Measurements from ENCODE around the gene RPL34. TPM values are rescaled to one million over a fixed set of nuclear protein-coding genes. Genes with fewer than 3 reads are reported as not detected.

Gene RPL34
- total and polyA plus RNA-seq, 2 of the 8 experiments (the other 6 are each of a cell fraction or from before 2014, with no cell fraction given) = 1,430 to 2,987 TPM

GRCh38 chr4:108649863-108650211 is 29.5 kb downstream of the RPL34 start:
- Histone ChIP-seq H3K4ac (replicated peaks; ENCODE audit: insufficient read length, low read depth, low read length) (no peak overlapping the region), H2BK120ac (replicated peaks; ENCODE audit: low read depth, low read length) (no peak overlapping the region), H3K36me3 (ENCODE audit: control insufficient read depth in 2 of 4, insufficient read depth in 4 of 4, low read length in 3 of 4) (no peaks in the 10 kb centered on the region), H2BK12ac (ENCODE audit: low read depth, low read length) (no peak overlapping the region), H2AK5ac (ENCODE audit: low read depth, low read length) (no peak overlapping the region), H2AFZ (ENCODE audit: low read length) (peak overlapping the region; percentile 98), H3K4me2 (ENCODE audit: insufficient read depth in 1 of 2, low read depth in 2 of 2, low read length in 2 of 2) (peak overlapping the region; percentile 60 to 63), H3K23ac (ENCODE audit: insufficient read length) (no peak overlapping the region), H3K27me3 (replicated peaks in 1 of 4; ENCODE audit: control insufficient read depth in 3 of 4, extremely low read depth in 1 of 4, insufficient read depth in 3 of 4, low read length in 3 of 4) (no peaks in the 10 kb centered on the region), H4K8ac (ENCODE audit: extremely low read depth, insufficient read depth, low read length) (no peak overlapping the region), H4K20me1 (replicated peaks in 1 of 2; ENCODE audit: control insufficient read depth in 1 of 2, insufficient read depth in 2 of 2, low read length in 2 of 2) (peaks cover 0 to 2% of the 10 kb centered on the region in 2 experiments), H3K23me2 (ENCODE audit: low read depth, low read length) (no peaks in the 10 kb centered on the region), H3K9ac (replicated peaks in 1 of 4; ENCODE audit: extremely low read depth in 1 of 4, low read depth in 3 of 4, low read length in 3 of 4) (peak overlapping the region in 1 of 4 experiments; percentile 68; a peak in 1 of 7 replicates), H4K91ac (replicated peaks; ENCODE audit: insufficient read length, low read length) (no peak overlapping the region), H3K27ac (ENCODE audit: low read depth, low read length) (no peak overlapping the region), H3K4me1 (replicated peaks in 1 of 4; ENCODE audit: control insufficient read depth in 3 of 4, insufficient read depth in 4 of 4, low read length in 3 of 4) (no peaks in the 10 kb centered on the region), H3K9me3 (ENCODE audit: insufficient read depth in 2 of 2, low read depth in 1 of 2, low read length in 1 of 2) (no peaks in the 10 kb centered on the region), H2BK20ac (ENCODE audit: low read length) (no peak overlapping the region), H3K79me1 (ENCODE audit: low read depth, low read length) (peaks cover 2% of the 10 kb centered on the region; the same call in 1 of the 2 replicates), H3K14ac (ENCODE audit: insufficient read length) (no peak overlapping the region), H3K79me2 (ENCODE audit: control insufficient read depth in 1 of 2, insufficient read depth in 2 of 2, low read length in 2 of 2) (peaks cover 6 to 44% of the 10 kb centered on the region in 2 experiments), H2BK5ac (ENCODE audit: low read depth, low read length) (no peak overlapping the region), H3K56ac (replicated peaks; ENCODE audit: insufficient read length, low read depth, low read length) (no peak overlapping the region), H4K5ac (ENCODE audit: insufficient read length, low read depth, low read length) (no peak overlapping the region), H3K18ac (ENCODE audit: extremely low read depth, low read length) (no peak overlapping the region), H2BK15ac (ENCODE audit: low read length) (no peak overlapping the region), H3K4me3 (ENCODE audit: extremely low read depth in 1 of 4, insufficient read depth in 2 of 4, low read depth in 3 of 4, low read length in 4 of 4) (peak overlapping the region; percentile 26 to 92 (median 62))
- POLR2A ChIA-PET (ENCODE audit: partially characterized antibody) = interaction anchor here (0.6 to 3.7 kb wide), 15 partner anchors 9 to 359 kb away, joined by 3 to 25 read pairs (median 4); partner anchors contain the start of genes ETNPPL and RPL34
- DNase-seq (ENCODE audit: low read depth in 1 of 2, low spot score in 2 of 2) (no peak), FAIRE-seq (no peak)
- WGBS, 2 experiments (ENCODE audit: extremely low coverage in 1 of 2, insufficient coverage in 1 of 2, insufficient read length in 1 of 2, insufficient replicate concordance in 2 of 2, low coverage in 1 of 2, low lambda C conversion rate in 2 of 2, missing lambda C conversion rate in 1 of 2) = 10% methylated on average over 6 of the region's 6 CpGs; no CpG with 5 or more reads in 1 of the 2 experiments
- CTCF ChIA-PET (ENCODE audit: partially characterized antibody) = interaction anchor here (0.7 to 1.3 kb wide), 5 partner anchors 12 to 813 kb away, joined by 3 to 4 read pairs (median 3); no protein-coding TSS in a partner anchor
- TF ChIP-seq BCL11A (IDR thresholded peaks at IDR 0.05; ENCODE audit: low read depth in 2 of 2, low read length in 2 of 2) (no peak), PHF8 (conservative IDR thresholded peaks at IDR 0.05; ENCODE audit: low read depth, low read length) (no peak), CHD1 (IDR thresholded peaks at IDR 0.05; ENCODE audit: low read depth, low read length) (no peak), TBP (IDR thresholded peaks at IDR 0.05; ENCODE audit: low read depth, low read length) (0 out of 2 replicates have a peak, but pooled peaks have one; percentile 2), ATF2 (IDR thresholded peaks at IDR 0.05; ENCODE audit: low read length) (no peak), GABPA (IDR thresholded peaks at IDR 0.05; ENCODE audit: borderline replicate concordance, insufficient read depth, low read length) (no peak), JUND (IDR thresholded peaks at IDR 0.05; ENCODE audit: low read length) (no peak), MAFK (IDR thresholded peaks at IDR 0.05; ENCODE audit: low read depth, low read length) (no peak), KDM4A (IDR thresholded peaks at IDR 0.05; ENCODE audit: low read depth, low read length, severe bottlenecking) (no peak)

Measured in H1 (cell line).